GM12878 (cell line): ENCODE data around the gene AGPAT4. TPM values are rescaled to one million over a fixed set of nuclear protein-coding genes. Genes with fewer than 3 reads are reported as not detected.

ENCODE experiments used
- ATAC-seq: fragments of 200-7000 bp; cut with Tn5 transposase; 3 replicates; pipeline ENCODE4 v1.9.1; 2020; ENCODE audit warnings: mild to moderate bottlenecking, moderate library complexity
- BruUV-seq: library from RNA; stranded (reverse); fragments of 400-500 nt; replicated peaks from 2 replicates; lab custom pipeline; 2021; lab: Mats Ljungman, UMichigan
- CTCF ChIA-PET: fragments of 300-600 bp; sonication (Branson Sonifier 250); formaldehyde crosslinking; extraction: SDS; loops from one replicate; lab custom pipeline; 2021; ENCODE audit warnings: inconsistent platforms; lab: Yijun Ruan, JAX
- POLR2A ChIA-PET: fragments of 350-600 bp; formaldehyde crosslinking; extraction: SDS; loops from one replicate; lab custom pipeline; 2021; ENCODE audit warnings: inconsistent platforms; lab: Charles Lee
- RAD21 ChIA-PET: fragments of 300-600 bp; sonication (Branson Sonifier 250); formaldehyde crosslinking; loops from one replicate; lab custom pipeline; 2023; ENCODE audit warnings: antibody characterized with exemption; ENCODE audit not compliant: unreplicated experiment; lab: Charles Lee
- SMC1A ChIA-PET: fragments of 300-600 bp; sonication (Branson Sonifier 250); formaldehyde crosslinking; loops from one replicate; lab custom pipeline; 2023; ENCODE audit not compliant: unreplicated experiment, uncharacterized antibody; lab: Charles Lee
- DNase-seq: peaks from one replicate; pipeline ENCODE4 v3.0.0-alpha.2; 2011; ENCODE audit warnings: low read depth, low spot score
- FAIRE-seq: peaks from 3 replicates; lab custom pipeline; 2011; peaks lifted over from hg19 to GRCh38; lab: Jason Lieb, UNC
- H2AFZ ChIP-seq: 2 replicates; pipeline ENCODE4 v1.6.0; 2011; ENCODE audit warnings: low read depth, low read length, control low read depth; ENCODE audit not compliant: control insufficient read depth
- H3K27ac ChIP-seq: 2 replicates; pipeline ENCODE4 v1.5.1; 2011; ENCODE audit warnings: control low read depth; ENCODE audit not compliant: control insufficient read depth, insufficient read depth
- H3K27me3 ChIP-seq, 2 experiments: replicated peaks in 1 of 2; 2 replicates each; pipeline versions ENCODE4 v1.6.0 to v1.6.1; 2011; ENCODE audit warnings: low read length in 1 of 2; ENCODE audit not compliant: control insufficient read depth in 2 of 2, insufficient read depth in 2 of 2
- H3K36me3 ChIP-seq, 2 experiments: 2 replicates each; pipeline ENCODE4 v1.5.1; 2011; ENCODE audit warnings: low read length in 1 of 2; ENCODE audit not compliant: control insufficient read depth in 2 of 2, insufficient read depth in 2 of 2
- H3K4me1 ChIP-seq: 2 replicates; pipeline ENCODE4 v1.6.1; 2011; ENCODE audit warnings: mild to moderate bottlenecking, low read length, moderate library complexity, mixed read lengths; ENCODE audit not compliant: control insufficient read depth, insufficient read depth
- H3K4me2 ChIP-seq: 2 replicates; pipeline ENCODE4 v1.6.0; 2011; ENCODE audit warnings: control low read depth; ENCODE audit not compliant: control insufficient read depth, insufficient read depth
- H3K4me3 ChIP-seq: fragments of 200-600 bp; sonication (generic); 2 replicates; pipeline ENCODE4 v1.5.1; 2016
- H3K79me2 ChIP-seq: 2 replicates; pipeline ENCODE4 v1.6.0; 2011; ENCODE audit warnings: low read length; ENCODE audit not compliant: control insufficient read depth, insufficient read depth
- H3K9ac ChIP-seq: 2 replicates; pipeline ENCODE4 v1.8.0; 2011; ENCODE audit warnings: low read length, control low read depth, mixed read lengths; ENCODE audit not compliant: control insufficient read depth, insufficient read depth
- H3K9me3 ChIP-seq: replicated peaks from 3 replicates; pipeline ENCODE4 v1.5.1; 2011; ENCODE audit warnings: mild to moderate bottlenecking, low read length; ENCODE audit not compliant: control insufficient read depth, insufficient read depth
- H4K20me1 ChIP-seq: 2 replicates; pipeline ENCODE4 v1.6.0; 2011; ENCODE audit not compliant: control insufficient read depth, insufficient read depth
- JUND ChIP-seq: IDR thresholded peaks from 2 replicates; pipeline ENCODE4 v1.6.1; 2012; ENCODE audit warnings: low read depth, mild to moderate bottlenecking, low read length, improper control_type of control experiment, moderate library complexity
- SMARCA5 ChIP-seq: fragments of 450-650 bp; IDR thresholded peaks from 2 replicates; pipeline ENCODE4 v1.6.1; 2017; ENCODE audit warnings: mild to moderate bottlenecking
- SREBF2 ChIP-seq: IDR thresholded peaks from 2 replicates; pipeline ENCODE4 v1.6.1; 2012; ENCODE audit warnings: mild to moderate bottlenecking, low read length
- ZNF217 ChIP-seq: fragments of 450-650 bp; IDR thresholded peaks from 2 replicates; pipeline ENCODE4 v1.6.1; 2017; ENCODE audit warnings: antibody characterized with exemption, mild to moderate bottlenecking
- WGBS: methylation state at CpG from one replicate; pipeline ENCODE4 v1.1.6; 2016; ENCODE audit warnings: low lambda C conversion rate; ENCODE audit not compliant: insufficient replicate concordance, insufficient coverage; ENCODE audit errors: missing lambda C conversion rate; 5-methylcytosine and 5-hydroxymethylcytosine counted together
- in situ Hi-C: fragments of 300-500 bp; cut with MboI; formaldehyde crosslinking; loops from 9 replicates; pipeline ENCODE4 v1.14.3; 2018; ENCODE audit warnings: mixed read lengths
- intact Hi-C: fragments of 100-400 bp; cut with micrococcal nuclease; formaldehyde crosslinking; loops from one replicate; pipeline ENCODE4 v1.14.2; 2022; ENCODE audit not compliant: unreplicated experiment
- polyA plus RNA-seq, 11 experiments: library from polyadenylated mRNA; depleted of rRNA in 4 of 11; unstranded in 6 of 11; stranded (reverse) in 5 of 11; fragments of >200 nt; fragmentation: Nextera tagmentation in 4 of 11; fragmentation: Illumina TruSeq in 1 of 11; extraction: Ambion mirVana in 4 of 11; extraction: Trizol in 1 of 11; gene quantifications; 1 replicate in 1 of 11; 2 replicates in 10 of 11; pipeline versions ENCODE4 v1.2.1 to v1.2.3, GENCODE V29; 2011 to 2016; ENCODE audit warnings: inconsistent platforms in 2 of 11, missing spikeins in 2 of 11, low read depth in 1 of 11
- total RNA-seq, 4 experiments: library from RNA; depleted of rRNA in 3 of 4; stranded (reverse); fragments of >200 nt in 3 of 4; fragmentation: Illumina TruSeq in 1 of 4; extraction: Trizol in 1 of 4; gene quantifications; 2 replicates each; pipeline versions ENCODE4 v1.2.1 to v1.2.3, GENCODE V29; 2013 to 2021
- TF ChIP-seq, protein P1 (sequence below): fragments of 150-350 bp; IDR thresholded peaks from 2 replicates; pipeline ENCODE4 v1.6.1; 2016; ENCODE audit warnings: low read depth, low read length

AGPAT4 gene
- total and polyA plus RNA-seq, 10 of the 15 experiments (the other 5 are each of a cell fraction or from before 2014, with no cell fraction given): 0.34 to 2.2 (median 1.3) TPM

DNA sequence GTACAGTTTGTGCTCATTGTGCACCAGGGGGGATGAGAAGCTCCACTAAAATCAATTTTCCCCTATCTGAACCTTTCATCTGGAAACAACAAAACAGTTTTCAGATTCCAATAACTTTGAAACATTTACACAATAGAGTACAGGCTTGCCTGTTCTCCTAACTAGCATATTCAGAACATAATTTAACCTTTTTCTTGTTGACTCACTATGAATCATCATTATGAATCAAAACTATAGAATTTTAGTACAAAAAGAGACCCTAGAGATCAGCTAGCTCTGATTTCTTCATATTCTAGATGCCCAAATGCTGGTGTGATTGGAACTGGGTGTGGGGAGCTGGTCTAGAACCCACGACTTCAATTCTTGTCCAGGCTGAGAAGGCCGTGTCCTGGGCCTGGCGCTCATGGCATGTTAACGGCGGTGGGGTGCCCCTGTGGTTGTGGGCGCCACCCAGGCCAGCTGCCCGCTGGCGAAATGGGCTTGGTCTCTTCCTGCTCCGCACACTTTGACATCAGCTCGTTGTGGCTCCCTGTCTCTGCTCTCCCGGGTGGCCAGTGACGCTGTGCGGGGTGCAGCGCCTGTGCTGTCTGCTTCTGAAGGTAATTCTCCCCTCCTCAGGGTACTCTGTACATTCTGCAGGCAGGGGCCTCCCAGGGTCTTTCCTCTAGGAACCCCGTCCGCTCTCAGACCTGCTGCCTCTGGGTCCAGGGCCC, 29.9 kb upstream of the AGPAT4 start:
- no peak for DNase-seq
- in situ Hi-C loops (no loop called here), intact Hi-C loops (no loop called here)
- ChIA-PET CTCF (no interaction called here), POLR2A (no interaction called here), SMC1A (no interaction called here), RAD21 (no interaction called here)
- FAIRE-seq: no peak
- BruUV-seq: no TSS peak
- Histone ChIP-seq H3K79me2 (no peaks in the 10 kb centered on the region), H3K4me1 (no peaks in the 10 kb centered on the region), H3K27ac (no peak overlapping the region), H3K9ac (no peak overlapping the region), H3K4me2 (no peak overlapping the region), H3K36me3 (no peaks in the 10 kb centered on the region), H3K4me3 (no peak overlapping the region), H3K9me3 (no peaks in the 10 kb centered on the region), H2AFZ (no peak overlapping the region), H4K20me1 (no peaks in the 10 kb centered on the region), H3K27me3 (no peaks in the 10 kb centered on the region)
- 29% methylated on average over 16 of the region's 16 CpGs for WGBS
- no peak for ATAC-seq
- TF ChIP-seq, protein P1, sequence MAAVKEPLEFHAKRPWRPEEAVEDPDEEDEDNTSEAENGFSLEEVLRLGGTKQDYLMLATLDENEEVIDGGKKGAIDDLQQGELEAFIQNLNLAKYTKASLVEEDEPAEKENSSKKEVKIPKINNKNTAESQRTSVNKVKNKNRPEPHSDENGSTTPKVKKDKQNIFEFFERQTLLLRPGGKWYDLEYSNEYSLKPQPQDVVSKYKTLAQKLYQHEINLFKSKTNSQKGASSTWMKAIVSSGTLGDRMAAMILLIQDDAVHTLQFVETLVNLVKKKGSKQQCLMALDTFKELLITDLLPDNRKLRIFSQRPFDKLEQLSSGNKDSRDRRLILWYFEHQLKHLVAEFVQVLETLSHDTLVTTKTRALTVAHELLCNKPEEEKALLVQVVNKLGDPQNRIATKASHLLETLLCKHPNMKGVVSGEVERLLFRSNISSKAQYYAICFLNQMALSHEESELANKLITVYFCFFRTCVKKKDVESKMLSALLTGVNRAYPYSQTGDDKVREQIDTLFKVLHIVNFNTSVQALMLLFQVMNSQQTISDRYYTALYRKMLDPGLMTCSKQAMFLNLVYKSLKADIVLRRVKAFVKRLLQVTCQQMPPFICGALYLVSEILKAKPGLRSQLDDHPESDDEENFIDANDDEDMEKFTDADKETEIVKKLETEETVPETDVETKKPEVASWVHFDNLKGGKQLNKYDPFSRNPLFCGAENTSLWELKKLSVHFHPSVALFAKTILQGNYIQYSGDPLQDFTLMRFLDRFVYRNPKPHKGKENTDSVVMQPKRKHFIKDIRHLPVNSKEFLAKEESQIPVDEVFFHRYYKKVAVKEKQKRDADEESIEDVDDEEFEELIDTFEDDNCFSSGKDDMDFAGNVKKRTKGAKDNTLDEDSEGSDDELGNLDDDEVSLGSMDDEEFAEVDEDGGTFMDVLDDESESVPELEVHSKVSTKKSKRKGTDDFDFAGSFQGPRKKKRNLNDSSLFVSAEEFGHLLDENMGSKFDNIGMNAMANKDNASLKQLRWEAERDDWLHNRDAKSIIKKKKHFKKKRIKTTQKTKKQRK: no peak
- TF ChIP-seq SREBF2: no peak
- TF ChIP-seq ZNF217: no peak
- TF ChIP-seq SMARCA5: no peak
- TF ChIP-seq JUND: no peak
